GM12864 (cell line): ENCODE results near the gene NDUFC2.

Experiments used
- DNase-seq: peaks from one replicate; pipeline ENCODE4 v3.0.0-alpha.2; 2011; ENCODE audit warnings: low read depth
- H3K4me3 ChIP-seq: 2 replicates; pipeline ENCODE4 v1.5.1; 2011; ENCODE audit warnings: mild to moderate bottlenecking, low read depth, low read length, control low read depth
- CTCF ChIP-seq: IDR thresholded peaks from 2 replicates; pipeline ENCODE4 v1.5.1; 2011; ENCODE audit warnings: low read depth, mild to moderate bottlenecking, moderate library complexity, low read length, control low read depth, inconsistent platforms; ENCODE audit errors: missing control alignments

Gene NDUFC2

GRCh38 chr11:78040691-78041379, 38.8 kb downstream of the NDUFC2 start:
- no peak overlapping the region for H3K4me3 ChIP-seq
- TF ChIP-seq CTCF = no peak
- no peak for DNase-seq

- TF ChIP-seq CTCF = no peak
- H3K4me3 ChIP-seq = 0 out of 2 replicates have a peak overlapping the region, but pooled peaks have one; percentile 13
- DNase-seq = no peak
Observed at GRCh38 chr11:78039919-78040671, 39.6 kb downstream of the NDUFC2 start.

- no peak for DNase-seq
- no peak overlapping the region for H3K4me3 ChIP-seq
- no peak for TF ChIP-seq CTCF
Observed at GRCh38 chr11:78039391-78039918, 40.2 kb downstream of the NDUFC2 start.

- H3K4me3 ChIP-seq = no peak overlapping the region
- no peak for DNase-seq
- no peak for TF ChIP-seq CTCF
Observed at GRCh38 chr11:78038697-78039313, 40.9 kb downstream of the NDUFC2 start.

GRCh38 chr11:78037825-78038620, 41.6 kb downstream of the NDUFC2 start:
- no peak for TF ChIP-seq CTCF
- no peak for DNase-seq
- H3K4me3 ChIP-seq = no peak overlapping the region

- no peak for TF ChIP-seq CTCF
- DNase-seq = no peak
- no peak overlapping the region for H3K4me3 ChIP-seq
Observed at GRCh38 chr11:78037056-78037455, 42.6 kb downstream of the NDUFC2 start.
